GM12878 (cell line): ENCODE results near the gene TRIAP1. TPM values are rescaled to one million over a fixed set of nuclear protein-coding genes. Genes with fewer than 3 reads are reported as not detected.

ENCODE experiments used
- ATAC-seq: fragments of 200-7000 bp; cut with Tn5 transposase; 3 replicates; pipeline ENCODE4 v1.9.1; 2020; ENCODE audit warnings: mild to moderate bottlenecking, moderate library complexity
- BruUV-seq: library from RNA; stranded (reverse); fragments of 400-500 nt; replicated peaks from 2 replicates; lab custom pipeline; 2021; lab: Mats Ljungman, UMichigan
- CTCF ChIA-PET: fragments of 300-600 bp; sonication (Branson Sonifier 250); formaldehyde crosslinking; extraction: SDS; loops from one replicate; lab custom pipeline; 2021; ENCODE audit warnings: inconsistent platforms; lab: Yijun Ruan, JAX
- POLR2A ChIA-PET: fragments of 350-600 bp; formaldehyde crosslinking; extraction: SDS; loops from one replicate; lab custom pipeline; 2021; ENCODE audit warnings: inconsistent platforms; lab: Charles Lee
- RAD21 ChIA-PET: fragments of 300-600 bp; sonication (Branson Sonifier 250); formaldehyde crosslinking; loops from one replicate; lab custom pipeline; 2023; ENCODE audit warnings: antibody characterized with exemption; ENCODE audit not compliant: unreplicated experiment; lab: Charles Lee
- SMC1A ChIA-PET: fragments of 300-600 bp; sonication (Branson Sonifier 250); formaldehyde crosslinking; loops from one replicate; lab custom pipeline; 2023; ENCODE audit not compliant: unreplicated experiment, uncharacterized antibody; lab: Charles Lee
- DNase-seq: peaks from one replicate; pipeline ENCODE4 v3.0.0-alpha.2; 2011; ENCODE audit warnings: low read depth, low spot score
- FAIRE-seq: peaks from 3 replicates; lab custom pipeline; 2011; peaks lifted over from hg19 to GRCh38; lab: Jason Lieb, UNC
- H2AFZ ChIP-seq: 2 replicates; pipeline ENCODE4 v1.6.0; 2011; ENCODE audit warnings: low read depth, low read length, control low read depth; ENCODE audit not compliant: control insufficient read depth
- H3K27ac ChIP-seq: 2 replicates; pipeline ENCODE4 v1.5.1; 2011; ENCODE audit warnings: control low read depth; ENCODE audit not compliant: control insufficient read depth, insufficient read depth
- H3K27me3 ChIP-seq, 2 experiments: replicated peaks in 1 of 2; 2 replicates each; pipeline versions ENCODE4 v1.6.0 to v1.6.1; 2011; ENCODE audit warnings: low read length in 1 of 2; ENCODE audit not compliant: control insufficient read depth in 2 of 2, insufficient read depth in 2 of 2
- H3K36me3 ChIP-seq, 2 experiments: 2 replicates each; pipeline ENCODE4 v1.5.1; 2011; ENCODE audit warnings: low read length in 1 of 2; ENCODE audit not compliant: control insufficient read depth in 2 of 2, insufficient read depth in 2 of 2
- H3K4me1 ChIP-seq: 2 replicates; pipeline ENCODE4 v1.6.1; 2011; ENCODE audit warnings: mild to moderate bottlenecking, low read length, moderate library complexity, mixed read lengths; ENCODE audit not compliant: control insufficient read depth, insufficient read depth
- H3K4me2 ChIP-seq: 2 replicates; pipeline ENCODE4 v1.6.0; 2011; ENCODE audit warnings: control low read depth; ENCODE audit not compliant: control insufficient read depth, insufficient read depth
- H3K4me3 ChIP-seq: fragments of 200-600 bp; sonication (generic); 2 replicates; pipeline ENCODE4 v1.5.1; 2016
- H3K79me2 ChIP-seq: 2 replicates; pipeline ENCODE4 v1.6.0; 2011; ENCODE audit warnings: low read length; ENCODE audit not compliant: control insufficient read depth, insufficient read depth
- H3K9ac ChIP-seq: 2 replicates; pipeline ENCODE4 v1.8.0; 2011; ENCODE audit warnings: low read length, control low read depth, mixed read lengths; ENCODE audit not compliant: control insufficient read depth, insufficient read depth
- H3K9me3 ChIP-seq: replicated peaks from 3 replicates; pipeline ENCODE4 v1.5.1; 2011; ENCODE audit warnings: mild to moderate bottlenecking, low read length; ENCODE audit not compliant: control insufficient read depth, insufficient read depth
- H4K20me1 ChIP-seq: 2 replicates; pipeline ENCODE4 v1.6.0; 2011; ENCODE audit not compliant: control insufficient read depth, insufficient read depth
- ATF7 ChIP-seq: fragments of 450-650 bp; IDR thresholded peaks from 2 replicates; pipeline ENCODE4 v1.6.1; 2016; ENCODE audit warnings: low read depth, mild to moderate bottlenecking
- BHLHE40 ChIP-seq, 2 experiments: fragments of 450-650 bp in 1 of 2; IDR thresholded peaks; 2 replicates each; pipeline ENCODE4 v1.6.1; 2011 to 2017; ENCODE audit warnings: low read depth in 2 of 2, borderline replicate concordance in 1 of 2, improper control_type of control experiment in 1 of 2, low read length in 1 of 2, mild to moderate bottlenecking in 1 of 2
- CREB1 ChIP-seq: IDR thresholded peaks from 2 replicates; pipeline ENCODE4 v1.6.1; 2012; ENCODE audit warnings: low read depth, mild to moderate bottlenecking, inconsistent platforms
- DPF2 ChIP-seq: fragments of 450-650 bp; IDR thresholded peaks from 2 replicates; pipeline ENCODE4 v1.6.1; 2017; ENCODE audit warnings: mild to moderate bottlenecking
- IRF5 ChIP-seq: fragments of 450-650 bp; IDR thresholded peaks from 2 replicates; pipeline ENCODE4 v1.6.1; 2017; ENCODE audit warnings: borderline replicate concordance
- LARP7 ChIP-seq: fragments of 450-650 bp; IDR thresholded peaks from 2 replicates; pipeline ENCODE4 v1.6.1; 2017; ENCODE audit warnings: mild to moderate bottlenecking
- PAX8 ChIP-seq: fragments of 450-650 bp; IDR thresholded peaks from 2 replicates; pipeline ENCODE4 v1.6.1; 2017; ENCODE audit warnings: mild to moderate bottlenecking, moderate library complexity
- RAD21 ChIP-seq: IDR thresholded peaks from 2 replicates; pipeline ENCODE4 v1.6.1; 2011; ENCODE audit warnings: mild to moderate bottlenecking, low read depth, low read length, moderate library complexity; ENCODE audit not compliant: insufficient read depth
- SKIL ChIP-seq: fragments of 450-650 bp; IDR thresholded peaks from 2 replicates; pipeline ENCODE4 v1.6.1; 2017; ENCODE audit warnings: mild to moderate bottlenecking, low read depth, inconsistent platforms; ENCODE audit not compliant: poor library complexity, severe bottlenecking
- SMAD5 ChIP-seq: IDR thresholded peaks from 2 replicates; pipeline ENCODE4 v1.6.1; 2016; ENCODE audit warnings: antibody characterized with exemption, low read depth
- SMARCA5 ChIP-seq: fragments of 450-650 bp; IDR thresholded peaks from 2 replicates; pipeline ENCODE4 v1.6.1; 2017; ENCODE audit warnings: mild to moderate bottlenecking
- SMC3 ChIP-seq: IDR thresholded peaks from 2 replicates; pipeline ENCODE4 v1.6.1; 2011; ENCODE audit warnings: low read length, improper control_type of control experiment, borderline replicate concordance
- STAT1 ChIP-seq: fragments of 450-650 bp; conservative IDR thresholded peaks from 2 replicates; pipeline ENCODE4 v1.6.1; 2014; ENCODE audit warnings: antibody characterized with exemption, mild to moderate bottlenecking
- SUPT20H ChIP-seq: IDR thresholded peaks from 2 replicates; pipeline ENCODE4 v1.6.1; 2011; ENCODE audit warnings: low read depth, mild to moderate bottlenecking, low read length, moderate library complexity, borderline replicate concordance; ENCODE audit not compliant: control insufficient read depth
- TAF1 ChIP-seq: IDR thresholded peaks from 2 replicates; pipeline ENCODE4 v1.6.1; 2011; ENCODE audit warnings: mild to moderate bottlenecking, low read depth, low read length, borderline replicate concordance
- ZNF384 ChIP-seq: IDR thresholded peaks from 2 replicates; pipeline ENCODE4 v1.6.1; 2012; ENCODE audit warnings: low read depth, mild to moderate bottlenecking, low read length, improper control_type of control experiment, borderline replicate concordance
- WGBS: methylation state at CpG from one replicate; pipeline ENCODE4 v1.1.6; 2016; ENCODE audit warnings: low lambda C conversion rate; ENCODE audit not compliant: insufficient replicate concordance, insufficient coverage; ENCODE audit errors: missing lambda C conversion rate; 5-methylcytosine and 5-hydroxymethylcytosine counted together
- in situ Hi-C: fragments of 300-500 bp; cut with MboI; formaldehyde crosslinking; loops from 9 replicates; pipeline ENCODE4 v1.14.3; 2018; ENCODE audit warnings: mixed read lengths
- intact Hi-C: fragments of 100-400 bp; cut with micrococcal nuclease; formaldehyde crosslinking; loops from one replicate; pipeline ENCODE4 v1.14.2; 2022; ENCODE audit not compliant: unreplicated experiment
- polyA plus RNA-seq, 11 experiments: library from polyadenylated mRNA; depleted of rRNA in 4 of 11; unstranded in 6 of 11; stranded (reverse) in 5 of 11; fragments of >200 nt; fragmentation: Nextera tagmentation in 4 of 11; fragmentation: Illumina TruSeq in 1 of 11; extraction: Ambion mirVana in 4 of 11; extraction: Trizol in 1 of 11; gene quantifications; 1 replicate in 1 of 11; 2 replicates in 10 of 11; pipeline versions ENCODE4 v1.2.1 to v1.2.3, GENCODE V29; 2011 to 2016; ENCODE audit warnings: inconsistent platforms in 2 of 11, missing spikeins in 2 of 11, low read depth in 1 of 11
- total RNA-seq, 4 experiments: library from RNA; depleted of rRNA in 3 of 4; stranded (reverse); fragments of >200 nt in 3 of 4; fragmentation: Illumina TruSeq in 1 of 4; extraction: Trizol in 1 of 4; gene quantifications; 2 replicates each; pipeline versions ENCODE4 v1.2.1 to v1.2.3, GENCODE V29; 2013 to 2021
- TF ChIP-seq, protein P1 (sequence below): fragments of 450-650 bp; IDR thresholded peaks from 2 replicates; pipeline ENCODE4 v1.6.1; 2016; ENCODE audit warnings: mild to moderate bottlenecking, moderate library complexity, borderline replicate concordance
- TF ChIP-seq, protein P2 (sequence below): IDR thresholded peaks from 2 replicates; pipeline ENCODE4 v1.6.1; 2012; ENCODE audit warnings: low read depth, low read length, improper control_type of control experiment

The TRIAP1 gene
- total and polyA plus RNA-seq, 10 of the 15 experiments (the other 5 are each of a cell fraction or from before 2014, with no cell fraction given) = 44.8 to 346 (median 80.8) TPM

DNA sequence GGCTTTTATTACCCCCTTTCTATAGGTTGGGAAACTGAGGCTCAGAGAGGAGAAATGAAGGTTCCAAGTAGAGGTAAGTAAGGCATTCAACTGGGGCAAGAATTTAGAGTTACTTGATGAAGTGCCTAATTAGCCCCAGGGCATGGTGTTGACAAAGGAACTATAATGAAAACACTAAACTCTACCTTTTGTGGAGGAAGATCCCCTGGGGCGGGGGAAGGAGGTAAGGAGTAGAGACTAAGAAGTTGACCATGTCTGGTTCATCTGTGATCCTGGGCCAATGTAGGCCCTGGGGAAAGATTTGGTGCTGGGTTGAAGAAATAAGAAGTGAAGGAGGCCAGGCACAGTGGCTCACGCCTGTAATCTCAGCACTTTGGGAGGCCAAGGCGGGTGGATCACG lies 24.5 kb downstream of the TRIAP1 start:
- RAD21 ChIA-PET = no interaction called here
- no peak overlapping the region for H3K9ac ChIP-seq
- H3K4me1 ChIP-seq = no peaks in the 10 kb centered on the region
- intact Hi-C loops = no loop called here
- no peak overlapping the region for H2AFZ ChIP-seq
- DNase-seq (no peak), FAIRE-seq (no peak), ATAC-seq (no peak)
- no peaks in the 10 kb centered on the region for H3K36me3 ChIP-seq
- CTCF ChIA-PET = no interaction called here
- SMC1A ChIA-PET = no interaction called here
- H4K20me1 ChIP-seq = no peaks in the 10 kb centered on the region
- no peak overlapping the region for H3K27ac ChIP-seq
- no peaks in the 10 kb centered on the region for H3K27me3 ChIP-seq
- H3K4me3 ChIP-seq = no peak overlapping the region
- H3K9me3 ChIP-seq = no peaks in the 10 kb centered on the region
- no peak overlapping the region for H3K4me2 ChIP-seq
- BruUV-seq = no TSS peak
- in situ Hi-C loops = no loop called here
- H3K79me2 ChIP-seq = no peaks in the 10 kb centered on the region
- WGBS = 22% methylated on average over 4 of the region's 4 CpGs
- POLR2A ChIA-PET = no interaction called here
- TF ChIP-seq SKIL (no peak), LARP7 (no peak), ZNF384 (no peak), SMARCA5 (no peak), SUPT20H (no peak), CREB1 (no peak), DPF2 (no peak), BHLHE40 (IDR thresholded peaks at IDR 0.05; ENCODE audit: borderline replicate concordance in 1 of 2, low read depth in 2 of 2, low read length in 1 of 2) (no peak), SMAD5 (no peak), ATF7 (no peak), IRF5 (no peak), TAF1 (no peak), STAT1 (no peak), RAD21 (no peak), SMC3 (no peak), PAX8 (no peak)
- TF ChIP-seq, protein P1, sequence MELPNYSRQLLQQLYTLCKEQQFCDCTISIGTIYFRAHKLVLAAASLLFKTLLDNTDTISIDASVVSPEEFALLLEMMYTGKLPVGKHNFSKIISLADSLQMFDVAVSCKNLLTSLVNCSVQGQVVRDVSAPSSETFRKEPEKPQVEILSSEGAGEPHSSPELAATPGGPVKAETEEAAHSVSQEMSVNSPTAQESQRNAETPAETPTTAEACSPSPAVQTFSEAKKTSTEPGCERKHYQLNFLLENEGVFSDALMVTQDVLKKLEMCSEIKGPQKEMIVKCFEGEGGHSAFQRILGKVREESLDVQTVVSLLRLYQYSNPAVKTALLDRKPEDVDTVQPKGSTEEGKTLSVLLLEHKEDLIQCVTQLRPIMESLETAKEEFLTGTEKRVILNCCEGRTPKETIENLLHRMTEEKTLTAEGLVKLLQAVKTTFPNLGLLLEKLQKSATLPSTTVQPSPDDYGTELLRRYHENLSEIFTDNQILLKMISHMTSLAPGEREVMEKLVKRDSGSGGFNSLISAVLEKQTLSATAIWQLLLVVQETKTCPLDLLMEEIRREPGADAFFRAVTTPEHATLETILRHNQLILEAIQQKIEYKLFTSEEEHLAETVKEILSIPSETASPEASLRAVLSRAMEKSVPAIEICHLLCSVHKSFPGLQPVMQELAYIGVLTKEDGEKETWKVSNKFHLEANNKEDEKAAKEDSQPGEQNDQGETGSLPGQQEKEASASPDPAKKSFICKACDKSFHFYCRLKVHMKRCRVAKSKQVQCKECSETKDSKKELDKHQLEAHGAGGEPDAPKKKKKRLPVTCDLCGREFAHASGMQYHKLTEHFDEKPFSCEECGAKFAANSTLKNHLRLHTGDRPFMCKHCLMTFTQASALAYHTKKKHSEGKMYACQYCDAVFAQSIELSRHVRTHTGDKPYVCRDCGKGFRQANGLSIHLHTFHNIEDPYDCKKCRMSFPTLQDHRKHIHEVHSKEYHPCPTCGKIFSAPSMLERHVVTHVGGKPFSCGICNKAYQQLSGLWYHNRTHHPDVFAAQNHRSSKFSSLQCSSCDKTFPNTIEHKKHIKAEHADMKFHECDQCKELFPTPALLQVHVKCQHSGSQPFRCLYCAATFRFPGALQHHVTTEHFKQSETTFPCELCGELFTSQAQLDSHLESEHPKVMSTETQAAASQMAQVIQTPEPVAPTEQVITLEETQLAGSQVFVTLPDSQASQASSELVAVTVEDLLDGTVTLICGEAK = no peak
- TF ChIP-seq, protein P2, sequence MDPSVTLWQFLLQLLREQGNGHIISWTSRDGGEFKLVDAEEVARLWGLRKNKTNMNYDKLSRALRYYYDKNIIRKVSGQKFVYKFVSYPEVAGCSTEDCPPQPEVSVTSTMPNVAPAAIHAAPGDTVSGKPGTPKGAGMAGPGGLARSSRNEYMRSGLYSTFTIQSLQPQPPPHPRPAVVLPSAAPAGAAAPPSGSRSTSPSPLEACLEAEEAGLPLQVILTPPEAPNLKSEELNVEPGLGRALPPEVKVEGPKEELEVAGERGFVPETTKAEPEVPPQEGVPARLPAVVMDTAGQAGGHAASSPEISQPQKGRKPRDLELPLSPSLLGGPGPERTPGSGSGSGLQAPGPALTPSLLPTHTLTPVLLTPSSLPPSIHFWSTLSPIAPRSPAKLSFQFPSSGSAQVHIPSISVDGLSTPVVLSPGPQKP = no peak
